Pons (tissue), 1 donor: ENCODE results near the gene SHISA5.

Experiments
- DNase-seq: peaks from one replicate; pipeline ENCODE4 v3.0.0-alpha.2; 2016; ENCODE audit warnings: low spot score

SHISA5 gene

DNA sequence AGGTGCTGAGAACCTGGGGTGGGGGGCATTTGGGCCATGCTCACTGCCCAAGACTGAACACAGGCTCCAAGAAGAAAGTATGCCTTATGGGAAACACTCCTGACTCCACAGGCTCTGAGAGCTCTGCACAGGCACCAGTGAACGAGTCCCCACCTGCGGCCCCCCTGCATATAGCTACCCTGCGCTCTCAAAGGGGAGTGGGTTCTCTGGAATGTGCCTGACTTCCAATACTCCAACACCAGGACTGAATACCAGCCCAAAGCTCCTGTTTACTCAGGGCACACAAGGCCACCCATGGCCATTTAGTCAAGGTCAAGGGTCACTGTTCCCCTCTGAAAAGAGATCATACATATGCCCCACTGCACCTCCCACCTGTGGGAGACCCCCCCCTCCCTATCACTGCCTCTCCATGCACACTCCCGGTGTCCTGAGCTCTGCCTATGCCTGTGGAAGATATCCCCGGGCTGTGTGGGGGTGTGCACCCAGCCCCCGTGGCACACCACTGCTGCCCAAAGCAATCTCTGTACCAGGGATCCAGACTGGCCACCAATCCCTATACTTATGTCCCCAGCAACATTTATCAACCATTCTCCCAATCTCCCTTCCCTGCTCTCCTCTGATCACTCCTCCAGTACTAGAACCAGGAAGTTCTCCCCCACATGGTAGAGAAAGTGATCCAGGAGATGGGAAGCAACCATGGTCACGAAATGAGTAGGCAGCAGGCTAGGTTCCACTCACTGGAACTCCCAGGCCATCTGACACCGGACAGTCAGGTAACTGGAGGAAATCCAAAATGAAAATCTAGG lies 72.5 kb downstream of the SHISA5 start:
- no peak for DNase-seq

DNA sequence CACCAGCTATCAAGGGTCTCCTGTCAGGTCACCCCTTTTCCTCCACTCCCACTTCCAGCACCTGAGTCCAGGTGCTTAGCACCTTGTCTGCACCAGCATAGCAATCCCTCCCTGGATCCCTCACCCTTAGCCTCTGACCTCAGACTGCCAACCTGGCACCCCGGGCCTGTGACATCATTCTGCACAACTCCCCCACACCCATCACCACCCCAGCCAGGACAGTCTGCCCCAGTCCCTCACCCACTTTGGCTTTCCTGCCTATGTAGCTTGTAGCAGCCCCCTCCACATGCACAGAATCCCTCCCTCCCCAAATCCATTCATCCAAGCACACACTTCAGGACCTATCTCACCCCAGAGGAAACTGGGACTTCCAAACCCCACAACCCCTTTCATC lies 73.3 kb downstream of the SHISA5 start:
- DNase-seq, result no peak

DNA sequence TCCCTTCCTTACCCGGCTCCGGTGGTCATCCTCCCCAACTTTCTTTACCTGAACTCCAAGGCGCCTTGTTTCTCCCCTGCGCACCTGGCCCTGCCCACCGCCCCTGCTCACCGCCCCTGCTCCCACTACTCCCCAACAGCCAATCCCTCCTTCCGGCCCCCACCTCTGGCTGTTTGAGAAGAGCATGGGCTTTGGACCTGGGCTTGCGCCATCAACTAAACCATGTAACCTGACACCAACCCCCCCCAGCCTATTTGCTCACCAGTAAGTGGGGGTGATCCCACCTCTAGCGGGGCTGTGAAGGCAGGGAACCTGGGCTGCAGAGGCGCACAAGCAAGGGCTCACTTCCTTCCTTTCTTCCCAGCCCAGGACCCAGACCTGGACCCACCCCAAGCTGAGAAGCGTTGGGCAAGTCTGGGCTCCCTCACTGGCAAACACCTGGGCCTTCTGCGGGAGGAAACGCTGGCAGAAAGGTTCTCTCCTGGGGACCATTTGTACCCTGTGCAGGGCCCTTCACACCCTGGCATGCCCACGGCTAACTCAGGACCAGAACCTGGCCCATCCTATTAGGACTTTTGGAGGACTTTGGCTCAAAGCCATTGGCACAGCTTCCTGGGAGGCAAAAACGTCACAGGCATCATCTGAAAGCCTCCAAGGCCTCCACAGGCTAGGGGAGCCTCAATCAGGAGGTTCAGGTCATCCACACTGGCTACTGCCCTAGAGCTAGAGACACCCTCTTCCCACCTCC lies 73.8 kb downstream of the SHISA5 start, which contains the start of gene PLXNB1:
TSS of gene PLXNB1 (minus strand) at position 127 of the 748 bp plus-strand sequence. CDS start 5,475 bp downstream, outside the sequence.
- DNase-seq, result no peak

DNA sequence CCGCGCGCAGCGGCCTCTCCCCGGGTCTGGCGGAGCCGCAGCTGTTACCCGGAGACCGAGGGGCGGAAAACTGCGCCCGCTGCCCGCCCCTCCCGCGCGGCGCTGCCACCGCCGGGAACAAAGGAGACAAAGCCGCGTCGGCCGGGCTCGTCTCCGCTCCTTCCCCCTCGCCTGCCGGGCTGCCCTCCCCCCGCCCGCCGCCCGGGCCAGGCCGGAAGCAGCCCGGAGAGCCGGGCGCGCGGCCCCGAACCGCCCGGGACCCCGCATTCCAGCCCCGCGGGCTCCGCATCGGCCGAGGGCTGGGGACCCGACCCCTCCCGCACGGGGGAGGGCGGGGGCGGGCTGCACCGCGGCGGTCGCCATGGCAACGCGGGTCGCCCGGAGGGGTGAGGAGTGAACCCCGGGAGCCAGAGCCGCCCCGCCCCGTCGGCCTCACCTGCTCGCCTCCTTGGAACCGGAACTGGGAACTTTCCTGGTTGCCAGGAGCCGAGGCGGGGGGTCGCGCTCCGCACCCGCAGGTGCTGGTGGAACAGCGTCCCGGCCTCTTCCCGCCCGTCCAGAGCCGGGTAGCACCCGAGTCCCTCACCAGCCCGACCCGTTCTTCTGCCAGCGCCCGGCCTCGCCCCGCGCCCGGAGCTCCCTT lies 74.5 kb downstream of the SHISA5 start:
- DNase-seq, result peak; percentile 67

DNA sequence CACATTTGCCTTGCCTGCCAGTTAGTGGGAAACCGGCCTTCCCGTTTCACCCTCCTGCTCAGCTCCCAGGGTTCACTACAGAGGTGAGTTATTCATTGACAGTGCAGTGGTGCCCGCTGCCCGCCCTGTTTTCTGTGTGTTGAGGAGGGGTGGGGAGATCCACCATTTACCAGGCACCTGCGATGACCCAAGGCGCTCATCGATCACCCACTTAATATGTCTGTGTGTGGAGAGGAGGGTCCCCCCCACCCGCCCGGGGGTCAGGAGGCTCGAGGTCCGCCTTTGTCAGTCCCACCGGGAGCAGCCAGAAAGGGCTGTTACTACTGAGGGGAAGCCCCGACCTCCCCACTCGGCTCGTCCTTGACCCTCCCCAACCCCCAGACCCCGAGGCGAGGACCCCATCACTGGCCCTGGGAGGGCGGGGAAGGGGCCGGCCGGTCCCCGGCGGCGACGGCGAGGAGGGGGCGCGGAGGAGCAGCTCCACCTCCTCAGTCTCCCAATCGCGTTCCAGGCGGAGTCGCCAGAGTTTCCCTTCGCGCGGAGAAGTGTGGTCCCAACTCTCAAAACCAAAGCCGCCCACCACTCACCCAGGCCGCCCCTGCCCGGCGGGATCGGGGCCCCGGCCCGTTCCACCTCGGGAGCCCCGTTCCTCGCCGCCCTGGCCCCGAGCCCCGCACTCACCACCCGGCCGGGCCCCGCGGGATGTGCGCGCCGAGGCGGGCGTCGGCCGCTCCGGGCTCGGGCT lies 75.2 kb downstream of the SHISA5 start:
- no peak for DNase-seq

DNA sequence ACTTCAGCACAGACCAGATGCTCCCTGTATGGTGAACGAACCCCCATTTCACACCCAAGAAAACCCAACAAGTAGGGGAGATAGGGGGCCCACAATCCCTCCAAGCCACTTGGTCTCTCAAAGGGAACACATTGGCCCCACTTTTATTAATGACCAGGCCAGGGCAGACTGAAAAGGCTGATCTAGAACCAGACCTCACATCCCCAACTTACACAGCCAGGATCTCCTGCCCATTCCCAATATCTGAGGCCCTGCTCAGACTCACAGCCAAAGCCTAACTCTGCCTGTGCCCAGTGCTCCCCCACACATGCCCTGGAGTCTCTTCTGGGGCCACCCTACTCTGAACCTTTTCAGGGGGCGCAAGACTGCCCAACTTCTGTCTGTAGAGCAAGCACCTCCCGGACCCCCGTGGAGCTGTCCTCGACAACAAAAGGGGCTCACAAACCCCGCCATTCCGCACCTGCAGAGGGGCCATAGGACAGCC lies 75.8 kb downstream of the SHISA5 start:
- no peak for DNase-seq

DNA sequence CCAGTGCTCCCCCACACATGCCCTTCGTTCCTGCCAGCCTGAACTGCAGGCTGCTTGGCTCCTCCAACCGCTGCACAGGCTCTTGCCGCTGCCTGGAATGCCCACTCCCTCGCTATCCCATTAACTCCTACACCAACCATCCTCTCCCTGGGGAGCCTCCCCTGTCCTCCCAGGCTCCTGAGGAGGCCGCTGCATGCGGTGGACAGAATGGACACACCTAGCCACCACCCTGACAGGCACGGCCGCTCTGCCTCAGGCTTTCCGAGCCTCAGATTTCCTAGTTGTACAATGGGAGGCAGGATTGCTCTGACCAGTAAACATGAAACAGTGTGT lies 76.4 kb downstream of the SHISA5 start:
- DNase-seq, result peak; percentile 58

DNA sequence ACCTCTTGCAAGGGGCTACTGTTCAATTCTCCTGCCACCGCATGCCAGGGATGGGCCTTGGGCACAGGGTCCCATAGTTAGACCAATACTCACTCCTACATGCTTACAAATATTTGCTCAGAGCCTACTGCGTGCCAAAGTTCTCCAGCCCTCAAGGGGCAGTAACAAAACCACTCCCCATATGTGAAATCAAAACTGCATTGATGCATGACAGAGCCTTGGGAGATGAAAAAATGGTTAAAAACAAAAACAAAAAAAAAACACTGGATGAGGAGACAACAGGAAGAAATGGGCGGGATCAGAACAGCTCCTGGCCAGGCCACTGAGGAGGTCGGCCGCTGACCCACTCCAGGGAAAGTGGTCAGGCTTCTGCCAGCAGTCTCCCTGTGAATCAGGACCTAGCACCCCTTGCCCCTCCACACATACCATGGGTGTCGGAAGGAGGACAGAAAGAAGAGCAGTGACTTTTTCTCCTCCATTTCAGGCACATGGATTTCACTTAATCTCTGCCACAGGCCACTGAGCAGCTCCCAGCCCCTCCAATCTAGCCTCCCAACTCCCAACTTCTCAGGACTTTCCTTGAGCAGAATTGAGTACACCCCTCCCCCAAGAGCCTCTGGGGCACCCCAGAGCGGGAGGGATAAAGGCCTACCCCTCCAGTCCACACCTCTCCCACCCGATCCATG lies 76.9 kb downstream of the SHISA5 start:
- no peak for DNase-seq

DNA sequence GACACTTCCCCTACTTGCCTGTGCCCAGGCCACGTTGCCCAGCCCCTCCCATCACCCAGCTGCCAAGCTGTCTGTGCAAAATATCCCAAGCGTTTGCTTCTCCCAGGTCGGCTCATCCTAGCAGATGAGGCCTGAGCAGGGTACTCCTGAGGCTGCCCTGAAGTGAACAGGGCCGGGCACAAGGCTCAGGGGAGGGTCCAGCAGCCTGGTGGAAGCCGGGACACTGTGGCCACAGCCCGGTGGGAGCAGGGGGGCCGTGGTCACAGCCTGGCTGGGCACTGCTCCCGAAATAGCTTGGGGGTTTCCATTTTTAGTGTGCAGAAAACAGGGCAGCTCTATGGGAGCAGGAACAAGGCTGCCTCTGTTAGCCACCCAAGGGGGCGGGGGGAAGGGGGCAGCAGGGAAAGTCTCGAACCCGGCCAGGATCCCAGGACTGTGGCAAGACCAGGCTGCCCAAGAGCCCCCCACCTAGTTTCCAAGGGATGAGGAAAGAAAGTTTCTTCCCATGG lies 77.5 kb downstream of the SHISA5 start:
- peak; percentile 95 for DNase-seq

DNA sequence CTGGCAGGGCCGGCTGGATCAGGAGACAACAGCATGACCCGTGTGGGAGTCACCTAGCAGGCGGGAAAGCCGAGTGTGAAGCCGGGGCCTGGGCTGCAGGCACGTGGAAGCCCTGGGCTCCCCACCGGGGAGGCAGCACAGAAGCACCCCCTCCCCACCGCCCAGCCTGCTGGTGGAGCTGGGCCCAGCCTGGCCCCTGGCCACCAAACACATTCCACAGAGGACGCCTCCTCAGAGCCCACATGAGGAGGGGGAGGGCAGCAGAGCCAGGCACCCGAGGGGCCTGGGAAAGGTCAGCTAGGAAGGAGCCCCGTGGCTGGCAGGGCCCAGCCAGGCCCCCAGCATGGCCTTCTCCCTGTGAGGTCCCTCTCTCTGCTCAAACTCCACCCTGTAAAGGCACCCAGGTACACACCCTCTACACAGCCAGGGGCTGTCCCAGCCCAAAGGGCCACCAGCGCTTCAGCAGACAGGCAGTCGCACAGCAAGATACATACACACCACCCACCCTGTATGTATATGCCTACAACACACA lies 78.6 kb downstream of the SHISA5 start:
- DNase-seq, result no peak

DNA sequence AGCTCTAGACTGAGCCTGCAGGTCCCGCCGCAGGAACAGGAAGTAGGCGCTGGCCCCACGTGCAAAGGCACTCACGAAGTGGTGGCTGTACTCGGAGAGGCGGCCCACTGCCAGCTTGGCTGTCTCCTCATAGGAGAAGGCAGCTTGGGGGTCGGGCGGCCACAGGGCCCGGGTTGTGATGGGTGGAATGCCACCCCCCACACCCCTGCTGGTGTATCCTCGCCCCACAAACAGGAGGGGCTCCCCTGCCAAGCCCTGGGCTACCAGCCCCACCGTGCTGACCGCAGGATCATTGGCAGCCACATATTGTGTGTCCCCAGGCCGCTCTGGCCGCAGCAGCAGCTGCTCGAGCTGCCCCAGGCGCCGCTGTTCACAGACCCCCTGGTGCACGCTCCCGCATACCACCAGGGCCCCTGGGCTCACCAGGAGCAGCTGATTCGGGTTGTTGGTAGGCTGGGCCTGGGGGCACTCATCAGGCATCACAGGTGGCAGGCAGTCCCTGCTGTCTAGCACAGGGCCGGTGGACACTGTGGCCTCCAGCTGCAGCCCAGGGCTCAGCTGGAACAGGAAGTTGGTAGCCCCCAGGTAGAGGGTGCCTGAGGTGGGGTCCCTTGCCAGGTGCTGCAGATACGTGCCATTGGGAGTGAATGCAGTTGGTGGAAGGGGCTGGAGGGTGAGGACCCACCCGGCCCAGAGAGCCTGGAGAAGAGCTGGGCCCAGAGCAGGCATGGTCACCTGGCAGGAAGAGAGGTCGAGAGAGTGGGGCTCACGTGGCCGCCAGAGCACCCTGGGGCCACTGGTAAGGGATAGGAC lies 79.9 kb downstream of the SHISA5 start:
- DNase-seq, result no peak

DNA sequence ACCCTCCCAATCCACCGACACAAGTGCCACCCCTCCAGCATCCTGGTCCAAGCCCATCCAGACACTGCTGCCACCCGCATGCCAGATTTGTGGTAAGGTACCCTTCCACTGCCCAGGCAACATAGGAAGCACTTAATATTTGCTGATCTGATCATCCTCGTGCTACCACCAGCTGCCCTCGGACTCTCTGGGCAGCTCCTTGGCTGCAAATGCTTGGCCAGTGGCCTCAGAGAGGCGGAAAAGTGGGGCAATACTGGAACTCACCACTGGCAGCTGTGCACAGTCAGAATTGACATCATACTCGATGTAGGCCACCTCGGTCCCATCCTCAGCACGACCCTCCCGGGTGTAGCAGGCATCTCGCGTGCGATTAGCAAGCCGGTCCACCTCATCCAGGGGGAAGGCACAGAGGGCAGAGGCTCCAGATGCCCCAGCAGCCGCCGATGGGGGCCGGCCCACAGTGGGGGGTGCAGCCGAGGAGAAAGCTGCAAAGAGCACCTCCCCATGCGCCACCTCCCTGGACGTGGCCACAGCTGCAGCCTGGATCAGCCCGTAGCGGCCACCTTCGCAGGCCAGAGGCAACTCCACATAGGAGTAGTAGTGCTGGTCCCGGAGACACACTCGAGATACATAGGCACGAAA lies 80.6 kb downstream of the SHISA5 start:
- no peak for DNase-seq

DNA sequence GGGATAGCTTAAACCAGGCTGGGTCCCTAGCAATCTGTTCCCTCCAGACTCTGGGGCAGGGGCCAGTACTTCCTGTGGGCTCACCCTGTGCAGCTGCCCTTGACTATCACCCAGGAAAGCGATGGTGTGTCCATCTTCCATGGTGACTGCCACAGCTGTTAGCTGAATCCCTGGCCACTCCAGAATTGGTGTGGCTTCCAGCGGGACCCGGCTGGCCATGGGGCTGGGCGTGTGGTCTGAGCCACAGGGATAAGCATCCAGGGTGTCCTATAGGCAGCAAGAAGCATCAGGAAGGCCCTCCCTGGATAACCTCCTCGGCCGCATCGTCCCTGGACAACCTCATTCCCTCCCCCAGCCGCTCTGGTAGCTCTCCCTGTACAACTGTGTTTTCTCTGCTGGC lies 81.3 kb downstream of the SHISA5 start:
- DNase-seq, result no peak

DNA sequence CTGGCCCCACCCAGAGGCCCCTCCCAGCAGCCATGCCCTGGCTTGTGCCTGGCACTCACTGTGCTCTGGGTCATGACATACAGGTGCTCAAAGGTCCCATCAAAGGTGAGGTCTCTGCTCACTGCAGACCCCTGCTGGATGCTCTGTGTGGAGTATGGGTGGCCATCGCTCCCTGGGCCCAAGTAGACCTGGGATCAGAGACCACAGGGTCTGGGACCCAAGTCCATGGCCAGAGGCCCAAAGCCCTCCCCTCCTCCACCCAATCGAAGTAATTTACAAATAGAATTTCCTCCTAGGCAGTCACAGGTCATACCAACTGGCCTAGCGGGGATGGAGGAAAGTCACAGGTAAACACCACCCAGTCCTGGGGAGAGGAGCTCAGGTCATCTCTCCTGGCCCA lies 81.7 kb downstream of the SHISA5 start:
- DNase-seq, result no peak

DNA sequence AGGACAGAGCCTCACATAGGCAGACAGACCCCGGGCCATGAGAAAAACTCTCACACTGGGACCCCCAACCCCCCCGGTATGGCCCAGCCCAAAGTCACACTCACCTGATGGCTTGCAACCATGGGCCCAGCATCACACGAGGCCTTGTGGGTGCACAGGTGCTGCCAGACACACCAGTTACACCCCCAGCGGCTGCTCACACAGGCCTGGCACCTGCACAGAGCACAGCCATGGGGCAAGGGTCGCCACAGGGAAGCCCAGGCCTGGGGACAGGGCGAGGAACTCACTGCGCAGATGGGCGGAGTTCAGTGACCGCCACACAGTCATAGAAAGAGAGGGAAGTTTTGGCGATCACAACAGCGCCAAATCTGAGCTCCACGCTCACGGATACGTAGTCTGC lies 83.4 kb downstream of the SHISA5 start:
- no peak for DNase-seq

DNA sequence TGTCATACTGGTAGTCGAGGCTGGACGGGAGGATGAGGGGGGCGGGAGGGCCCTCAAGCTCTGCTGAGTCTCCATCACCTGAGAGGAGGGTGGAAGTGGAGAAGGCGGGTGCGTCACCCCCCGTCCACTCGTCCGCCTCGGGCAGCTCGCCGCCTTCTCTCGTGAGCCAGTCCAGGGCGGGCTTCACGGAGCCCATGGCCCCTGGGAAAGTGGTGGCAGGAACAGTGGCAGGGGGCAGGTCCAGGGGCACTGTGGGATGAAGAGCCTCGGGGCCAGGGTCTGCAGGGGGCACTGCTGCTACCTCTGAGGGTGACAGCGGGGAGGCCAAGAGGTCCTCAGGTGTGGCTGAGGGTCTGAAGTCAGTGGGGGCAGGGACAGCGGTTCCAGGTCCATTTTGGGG lies 84.4 kb downstream of the SHISA5 start:
- no peak for DNase-seq

DNA sequence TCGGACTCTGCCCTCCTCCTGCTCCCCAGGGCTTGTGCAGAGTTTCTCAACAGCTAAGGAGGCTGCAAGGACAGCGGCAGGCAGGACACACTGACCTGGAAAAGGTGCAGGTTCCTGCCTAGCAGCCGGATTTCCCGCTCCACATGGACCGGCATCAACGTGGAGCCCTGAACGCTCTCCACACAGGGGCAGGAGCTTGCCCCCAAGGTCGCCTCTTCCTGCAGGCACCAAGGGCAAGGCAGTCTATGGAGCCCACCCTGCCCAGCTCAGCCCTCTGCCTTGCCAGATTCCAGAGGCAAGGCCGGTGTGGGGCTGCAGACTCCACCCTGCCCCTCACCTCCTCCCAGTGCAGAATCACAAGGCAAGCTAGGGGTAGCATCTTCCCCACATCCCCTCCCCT lies 84.8 kb downstream of the SHISA5 start:
- DNase-seq, result no peak

DNA sequence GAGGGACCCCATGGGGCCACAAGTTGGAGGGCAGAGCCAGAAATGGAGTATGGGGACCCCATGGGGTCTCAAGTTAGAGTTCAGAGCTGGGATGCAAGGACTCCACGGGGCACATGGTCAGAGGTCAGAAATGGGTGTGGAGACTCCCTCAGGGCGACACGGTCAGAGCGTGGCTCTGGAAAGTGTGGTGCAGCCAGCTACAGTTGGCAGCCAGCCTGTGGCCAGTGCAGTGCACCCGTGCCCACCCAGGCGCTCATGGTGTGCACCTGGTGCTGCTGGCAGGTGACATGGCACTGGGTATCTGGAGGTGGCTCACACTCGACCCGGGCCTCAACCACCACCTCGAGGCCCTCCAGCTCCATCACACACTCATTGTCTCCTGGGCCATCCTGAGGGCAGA lies 85.3 kb downstream of the SHISA5 start:
- no peak for DNase-seq

DNA sequence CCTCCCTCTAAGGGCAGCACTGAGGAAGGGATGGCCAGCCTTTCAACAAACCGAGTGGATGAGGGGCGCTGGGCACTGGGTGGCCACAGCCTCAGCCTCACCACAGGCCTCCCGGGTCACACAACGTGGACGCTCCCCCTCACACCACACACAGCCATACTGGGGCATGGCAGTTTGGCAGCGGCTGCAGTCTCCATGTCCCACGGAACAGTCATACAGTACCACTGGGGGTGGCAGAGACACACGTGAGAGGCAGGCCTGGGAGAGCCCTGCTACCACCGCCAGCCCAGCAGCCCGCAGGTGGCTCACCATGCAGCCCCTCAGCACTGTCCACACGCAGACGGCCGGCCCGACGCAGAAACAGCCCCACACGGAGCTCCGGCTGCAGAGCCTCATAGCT lies 85.8 kb downstream of the SHISA5 start:
- no peak for DNase-seq
